ENCODE measurements around the gene WDFY4. TPM values are rescaled to one million over a fixed set of nuclear protein-coding genes. Genes with fewer than 3 reads are reported as not detected.

Gene WDFY4
- total RNA-seq, 2 donors from 2014 or later, result 1.5 to 4.6 TPM

DNA sequence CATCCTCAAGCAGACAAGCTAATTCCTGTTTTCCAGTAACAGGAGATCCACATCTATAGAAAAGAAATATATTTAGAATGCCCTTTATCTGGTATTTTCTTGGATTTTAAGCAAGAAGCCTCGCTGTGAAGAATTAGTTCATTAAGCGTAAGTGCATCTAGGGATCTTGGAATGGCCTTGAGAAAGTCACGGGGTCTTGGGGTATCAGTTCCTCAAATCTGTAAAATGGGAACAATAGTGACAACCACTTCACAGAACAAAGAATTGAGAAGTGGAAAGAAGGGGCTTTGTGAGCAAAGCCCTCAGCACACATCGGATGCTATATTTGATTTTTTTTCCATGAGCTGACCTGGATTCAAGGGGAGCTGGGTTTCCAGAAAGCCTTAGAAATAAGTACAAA is 32.3 kb upstream of the WDFY4 start:
- DNase-seq, result no peak
- ATAC-seq, result no peak
- intact Hi-C loops (cut with DNase I, micrococcal nuclease), result loop anchor here in 1 of 2 donors (10.0 kb wide), 1 partner anchor 98 kb away; no protein-coding TSS in a partner anchor

DNA sequence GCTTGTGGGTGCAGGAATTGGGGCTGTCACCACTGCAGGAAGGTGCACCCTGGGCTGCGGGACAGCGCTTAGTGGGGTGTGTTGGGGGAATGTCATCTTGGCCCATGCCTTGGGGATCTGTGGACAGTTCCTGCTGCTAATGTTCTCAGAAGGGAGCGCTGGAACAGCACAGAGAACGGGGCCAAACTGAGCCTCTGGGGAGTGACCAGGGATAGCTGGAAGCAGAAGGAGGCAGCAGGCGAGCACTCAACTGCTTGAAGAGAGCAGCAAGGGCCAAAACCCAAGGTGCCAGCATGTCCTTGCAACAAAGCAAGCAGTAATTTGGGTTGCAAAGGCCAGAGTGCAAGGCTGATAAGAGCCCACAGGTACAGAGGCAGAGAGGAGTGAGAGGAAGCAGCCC is 31.3 kb upstream of the WDFY4 start:
- intact Hi-C loops (cut with DNase I, micrococcal nuclease), result loop anchor here in 1 of 2 donors (10.0 kb wide), 1 partner anchor 99 kb away; no protein-coding TSS in a partner anchor
- ATAC-seq, result no peak
- no peak for DNase-seq

GRCh38 chr10:48653944-48654698 is 30.6 kb upstream of the WDFY4 start:
- intact Hi-C loops (cut with DNase I, micrococcal nuclease), result loop anchor here in 1 of 2 donors (10.0 kb wide), 1 partner anchor 99 kb away; no protein-coding TSS in a partner anchor
- ATAC-seq (no peak), DNase-seq (no peak)

DNA sequence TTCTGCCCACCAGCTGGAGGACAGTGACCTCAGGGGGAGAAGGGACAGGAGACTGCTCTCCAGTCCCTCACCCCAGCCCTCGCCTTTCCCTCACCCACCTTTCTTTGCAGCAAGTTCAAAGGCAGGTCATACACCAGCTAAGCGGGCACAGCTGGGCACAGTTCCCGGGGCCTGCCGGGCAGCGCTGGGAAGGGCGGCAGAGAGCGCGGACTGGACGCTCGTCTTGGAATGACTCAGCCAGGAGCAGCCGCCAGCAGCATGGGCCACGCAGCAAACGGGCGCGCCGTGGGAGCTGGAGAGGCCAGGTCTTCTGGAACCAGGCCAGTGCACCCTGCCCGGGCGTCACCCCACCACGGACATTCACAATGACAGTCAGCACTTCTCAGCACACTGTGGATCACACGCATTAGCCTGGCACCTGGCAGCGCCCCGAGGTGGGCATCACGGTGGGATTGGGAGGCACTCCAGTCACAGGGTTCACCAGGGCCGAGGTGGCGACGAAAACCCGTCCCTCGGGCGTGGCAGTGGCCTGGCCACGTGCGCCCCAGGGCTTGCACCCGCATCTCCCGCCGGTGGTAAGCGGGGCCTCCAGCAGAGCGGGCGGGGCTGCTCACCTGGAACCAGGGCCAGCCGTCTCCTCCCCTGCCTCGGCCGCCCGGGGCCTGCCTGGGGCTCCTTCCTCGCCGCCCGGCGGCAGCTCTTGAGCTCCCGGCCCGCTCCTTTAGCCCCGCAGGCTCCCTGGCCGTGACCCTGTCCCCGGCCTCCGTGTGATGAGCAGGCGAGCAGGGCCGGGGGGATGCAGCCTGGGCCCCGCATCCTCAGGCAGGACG is 29.0 kb upstream of the WDFY4 start:
- ATAC-seq (peak; percentile 77), DNase-seq (peak; percentile 52 to 67)
- intact Hi-C loops (cut with DNase I, micrococcal nuclease), result loop anchor here (2.0 to 10.0 kb wide), 3 partner anchors 101 to 293 kb away; no protein-coding TSS in a partner anchor

DNA sequence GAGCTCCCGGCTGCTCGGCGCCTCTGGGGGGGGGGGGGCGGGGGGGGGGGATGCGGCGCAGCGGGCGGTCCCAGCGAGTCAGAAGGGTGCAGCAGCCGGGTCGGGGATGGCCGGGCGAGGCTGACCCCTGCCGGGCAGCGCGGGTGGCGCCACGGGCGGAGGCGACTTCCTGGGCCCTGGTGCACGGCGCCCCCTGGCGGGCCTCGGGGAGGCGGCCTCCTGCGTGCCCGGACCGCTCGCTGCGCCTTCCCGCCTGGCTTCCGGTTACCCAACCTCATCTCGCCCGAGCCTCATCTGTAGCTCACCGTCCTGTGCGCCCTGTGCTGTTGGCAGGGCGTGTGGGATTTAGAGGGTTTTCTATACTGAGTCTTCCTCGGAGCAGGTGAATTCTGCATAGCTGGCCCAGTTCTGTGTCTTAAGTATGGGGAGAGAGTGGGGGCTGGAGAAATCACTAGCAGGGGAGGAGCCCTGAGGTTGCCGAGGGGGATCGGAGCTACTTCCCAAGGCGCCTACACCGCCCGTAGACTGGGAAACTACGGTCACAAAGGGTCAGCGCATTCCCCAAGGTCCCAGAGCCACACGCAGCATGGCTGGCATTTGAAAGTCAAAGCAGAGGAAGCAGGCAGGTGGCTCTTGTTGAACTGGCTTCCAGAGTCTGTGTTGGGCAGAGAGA is 28.3 kb upstream of the WDFY4 start:
- DNase-seq, result peak; percentile 76 to 94
- intact Hi-C loops (cut with DNase I, micrococcal nuclease), result loop anchor here (2.0 to 10.0 kb wide), 3 partner anchors 102 to 294 kb away; no protein-coding TSS in a partner anchor
- peak; percentile 93 for ATAC-seq

DNA sequence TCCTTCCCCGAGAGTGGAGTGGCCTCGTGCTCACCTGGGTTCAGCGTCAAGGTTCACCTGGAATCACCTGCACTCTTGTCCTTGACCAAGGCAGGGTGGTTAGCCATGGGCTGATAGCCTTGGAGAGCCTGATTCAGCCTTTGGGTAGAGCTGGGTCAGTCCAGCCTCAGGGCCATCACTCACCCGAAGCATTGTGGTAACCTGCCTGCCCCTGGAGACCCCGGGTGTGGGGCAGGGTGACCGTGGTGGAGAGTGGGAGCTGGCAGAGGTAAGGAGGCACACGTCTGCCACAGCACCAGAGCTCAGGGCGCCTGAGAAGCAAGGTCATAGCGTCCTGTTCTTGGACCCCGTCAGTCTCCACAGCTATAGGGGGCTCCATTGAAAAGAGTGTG is 27.8 kb upstream of the WDFY4 start:
- intact Hi-C loops (cut with DNase I, micrococcal nuclease), result loop anchor here (2.0 to 10.0 kb wide), 3 partner anchors 102 to 294 kb away; no protein-coding TSS in a partner anchor
- no peak for DNase-seq
- ATAC-seq, result no peak

- DNase-seq (no peak), ATAC-seq (no peak)
- intact Hi-C loops (cut with DNase I, micrococcal nuclease), result loop anchor here (2.0 to 10.0 kb wide), 3 partner anchors 103 to 295 kb away; no protein-coding TSS in a partner anchor
These were observed 27.3 kb upstream of the WDFY4 start for GRCh38 chr10:48657416-48657815.

GRCh38 chr10:48658243-48658974 is 26.3 kb upstream of the WDFY4 start:
- DNase-seq, result peak; percentile 54 to 85
- ATAC-seq, result peak; percentile 33
- intact Hi-C loops (cut with DNase I, micrococcal nuclease), result loop anchor here (5.0 to 10.0 kb wide), 2 partner anchors 104 to 106 kb away; no protein-coding TSS in a partner anchor

DNA sequence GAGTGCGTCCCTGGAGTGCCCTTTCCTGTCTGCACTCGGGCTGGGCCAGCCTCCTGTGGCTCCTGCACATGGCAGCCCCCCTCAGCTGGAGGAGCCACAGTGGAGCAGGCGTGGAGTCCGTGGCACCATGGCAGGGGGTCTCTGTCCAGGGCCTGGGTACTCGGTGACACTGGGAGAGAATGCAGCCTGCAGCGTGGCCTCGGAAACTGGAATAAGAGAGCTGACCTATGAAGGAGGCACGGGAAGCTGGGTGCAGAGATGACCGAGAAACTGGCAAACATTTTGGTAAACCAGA is 25.8 kb upstream of the WDFY4 start:
- intact Hi-C loops (cut with DNase I, micrococcal nuclease), result loop anchor here (5.0 to 10.0 kb wide), 2 partner anchors 104 to 107 kb away; no protein-coding TSS in a partner anchor
- no peak for ATAC-seq
- DNase-seq, result no peak

DNA sequence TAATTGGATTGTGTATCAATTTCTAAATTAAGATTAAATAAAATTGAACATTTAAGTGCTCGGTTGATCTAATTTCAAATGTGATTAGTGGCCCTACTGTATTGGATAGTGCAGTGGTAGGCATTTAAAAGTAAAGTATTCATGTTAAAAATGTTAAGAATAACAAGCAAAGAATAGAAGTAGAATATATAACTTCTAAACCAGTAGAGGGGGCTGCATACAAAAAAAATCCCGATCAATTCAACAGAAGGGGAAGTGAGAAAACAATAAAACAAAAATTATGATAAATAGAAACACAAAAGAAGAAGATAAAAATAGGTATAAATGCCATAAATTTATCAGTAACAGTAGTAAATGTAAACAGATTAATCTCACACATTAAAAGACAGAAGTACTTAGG is 24.9 kb upstream of the WDFY4 start:
- intact Hi-C loops (cut with DNase I, micrococcal nuclease), result loop anchor here (5.0 to 10.0 kb wide), 2 partner anchors 105 to 107 kb away; no protein-coding TSS in a partner anchor
- ATAC-seq (no peak), DNase-seq (no peak)

DNA sequence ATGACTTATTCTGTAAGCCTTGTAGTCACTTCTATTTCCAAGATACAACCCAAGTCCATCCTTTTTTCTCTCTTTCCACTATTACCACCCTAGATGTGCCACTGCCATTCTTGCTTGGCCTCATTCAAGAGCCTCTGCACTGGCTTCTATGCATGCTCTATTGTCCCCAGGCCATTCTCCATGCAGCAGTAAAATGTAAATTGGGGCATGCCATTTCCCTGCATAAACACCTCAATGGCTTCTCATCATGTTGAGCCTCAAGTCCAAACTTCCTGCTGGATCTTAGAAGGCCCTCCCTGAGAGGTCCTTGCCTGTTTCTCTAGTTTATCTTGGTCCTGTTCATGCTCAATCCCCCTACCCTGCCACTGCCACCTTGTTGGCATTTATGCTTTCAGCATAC is 23.2 kb upstream of the WDFY4 start:
- intact Hi-C loops (cut with DNase I, micrococcal nuclease), result no loop called here
- no peak for DNase-seq
- ATAC-seq, result no peak

DNA sequence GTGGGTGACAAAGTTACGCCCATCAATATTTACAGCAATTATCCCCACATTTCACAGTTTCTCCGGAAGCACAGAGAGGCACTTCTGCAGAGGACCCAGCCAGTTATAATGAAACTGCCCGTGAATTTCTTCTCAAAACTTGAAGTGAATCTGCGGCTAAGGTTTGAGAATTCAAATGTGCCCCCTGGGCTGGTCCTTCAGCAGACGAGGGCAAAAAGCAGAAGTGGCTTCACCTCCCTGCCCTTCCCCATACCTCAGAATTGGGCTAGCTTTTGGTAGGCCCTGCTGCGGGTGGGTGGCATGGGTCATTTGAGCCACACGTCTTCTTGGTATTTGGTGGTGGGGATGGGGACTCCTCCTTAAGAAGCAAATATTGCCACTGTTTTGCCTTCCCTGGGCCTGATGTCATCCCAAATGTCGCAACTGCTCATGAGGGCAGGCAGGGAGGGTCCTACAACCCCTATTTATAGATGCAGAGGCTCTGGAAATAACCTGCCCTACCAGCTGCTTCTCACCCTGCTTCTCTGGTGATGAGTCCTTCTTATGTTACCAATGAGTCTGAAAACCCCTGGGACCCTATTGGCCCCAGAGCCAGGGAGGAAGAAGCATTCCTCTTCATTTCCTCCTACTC is 16.6 kb upstream of the WDFY4 start:
- intact Hi-C loops (cut with DNase I, micrococcal nuclease), result no loop called here
- no peak for DNase-seq

DNA sequence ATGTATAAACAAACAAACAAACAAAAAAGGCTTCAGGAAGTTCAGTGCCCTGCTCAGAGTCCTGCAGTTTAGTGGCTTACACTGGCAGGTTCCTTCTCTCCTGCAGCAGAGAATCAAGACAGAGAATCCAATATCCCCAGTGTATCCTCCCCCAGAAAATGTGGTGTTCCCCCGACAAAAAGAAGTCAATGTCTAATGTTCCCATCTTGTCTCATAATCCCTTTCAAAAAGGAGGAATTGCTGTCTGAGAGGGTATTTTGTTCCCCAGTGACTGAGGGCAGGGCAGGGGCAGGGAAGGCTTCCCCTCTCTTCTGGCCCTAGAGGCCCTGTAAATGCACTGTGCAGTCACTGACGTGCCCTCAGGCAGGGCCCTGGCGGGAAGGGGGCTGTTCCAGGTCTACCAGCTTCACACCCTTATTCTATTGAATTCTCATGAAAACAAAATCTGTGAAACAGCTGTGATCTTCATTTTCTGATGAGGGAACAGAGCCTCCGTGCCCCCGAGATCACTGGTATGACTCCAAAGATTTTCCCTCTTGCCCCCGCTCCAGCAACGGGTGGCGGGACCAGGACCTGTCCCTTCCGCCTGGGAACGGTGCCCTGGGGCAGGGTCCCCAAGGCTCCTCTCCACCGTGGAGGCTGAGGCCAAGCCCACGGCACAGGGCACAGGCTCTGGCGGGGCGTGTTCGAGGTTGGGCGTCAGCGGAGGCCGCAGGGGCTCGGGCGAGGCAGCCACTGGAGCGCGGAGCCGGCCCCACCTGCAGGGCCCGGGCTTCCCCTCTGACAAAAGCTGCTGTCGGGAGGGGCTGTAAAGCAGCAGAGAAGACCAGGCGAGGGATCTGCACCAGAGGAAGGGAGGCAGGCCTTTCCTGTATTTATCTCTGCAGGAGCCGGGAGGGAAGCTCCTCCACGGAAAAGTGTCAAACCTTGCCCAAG is 13.4 kb upstream of the WDFY4 start:
- ATAC-seq (peak; percentile 24), DNase-seq (peak in 1 of 2 donors; percentile 50)
- intact Hi-C loops (cut with DNase I, micrococcal nuclease), result no loop called here

More for the DNA sequence above, 16.6 kb upstream of the WDFY4 start:
- ATAC-seq, result no peak

- DNase-seq (peak in 1 of 2 donors; percentile 37), ATAC-seq (no peak)
- intact Hi-C loops (cut with DNase I, micrococcal nuclease), result no loop called here
These were observed 12.6 kb upstream of the WDFY4 start for GRCh38 chr10:48671914-48672595.

DNA sequence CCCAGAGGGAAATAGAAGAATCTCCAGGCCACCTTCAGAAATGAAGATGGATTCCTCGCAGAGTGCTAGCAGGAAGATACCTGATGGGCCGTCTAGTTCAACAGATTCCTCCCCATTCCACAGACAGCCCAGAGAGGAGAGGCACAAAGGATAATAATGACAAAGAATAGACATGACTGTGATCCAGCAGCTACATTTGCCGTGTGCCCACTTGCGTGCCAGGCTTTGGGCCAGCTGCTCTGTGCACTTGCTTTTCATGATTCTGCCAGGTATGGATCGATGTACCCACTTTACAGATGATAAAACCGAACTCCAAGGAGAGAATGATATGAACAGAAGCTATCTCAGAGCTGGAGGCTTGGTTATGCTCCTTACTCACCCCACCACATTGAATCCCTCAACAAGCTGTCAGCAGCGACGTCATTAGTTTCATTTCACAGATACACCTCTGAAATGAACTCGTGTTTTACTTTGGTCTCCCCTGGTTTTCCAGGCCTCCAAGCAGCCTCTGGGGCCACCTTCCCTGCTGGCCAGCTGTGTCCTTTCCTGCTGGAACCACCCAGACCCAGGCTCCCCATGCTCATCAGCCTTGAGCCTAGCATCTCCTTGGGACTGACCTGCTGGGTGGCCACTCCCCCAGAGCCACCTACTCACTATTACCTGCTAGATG is 11.9 kb upstream of the WDFY4 start:
- intact Hi-C loops (cut with DNase I, micrococcal nuclease), result no loop called here
- no peak for ATAC-seq
- DNase-seq, result no peak

DNA sequence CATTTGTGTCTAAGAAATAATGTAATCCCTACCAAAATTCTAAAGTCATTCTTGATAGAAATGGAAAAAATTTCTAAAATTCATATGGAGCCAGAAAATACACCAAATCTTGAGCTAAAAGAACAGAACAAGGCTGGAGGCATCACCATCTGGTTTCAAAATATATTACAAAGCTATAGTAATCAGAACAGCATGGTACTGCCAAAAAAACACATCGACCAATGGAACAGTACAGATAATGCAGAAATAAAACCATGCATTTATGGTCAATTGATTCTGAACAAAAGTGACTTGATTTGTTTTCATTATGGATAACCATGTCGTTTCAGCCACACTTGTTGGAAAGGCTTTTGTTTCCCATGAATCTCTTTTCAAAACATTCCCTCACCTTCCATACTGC is 7.0 kb upstream of the WDFY4 start:
- DNase-seq (no peak), ATAC-seq (no peak)
- intact Hi-C loops (cut with DNase I, micrococcal nuclease), result no loop called here

Data from left colon (tissue), 2 donors.